ENCODE data around the gene PCP2.

Gene PCP2

GRCh38 chr19:7614859-7615741, 18.4 kb downstream of the PCP2 start:
- H3K27ac ChIP-seq = no peak overlapping the region
- no peak for TF ChIP-seq ZFX (IDR thresholded peaks at IDR 0.05)
- no peak for TF ChIP-seq CTCF (conservative IDR thresholded peaks at IDR 0.05)

GRCh38 chr19:7612282-7613274, 20.9 kb downstream of the PCP2 start:
- TF ChIP-seq ZFX (IDR thresholded peaks at IDR 0.05) (no peak), CTCF (conservative IDR thresholded peaks at IDR 0.05) (no peak)
- H3K27ac ChIP-seq = no peak overlapping the region

- TF ChIP-seq CTCF (conservative IDR thresholded peaks at IDR 0.05) (no peak), ZFX (IDR thresholded peaks at IDR 0.05) (no peak)
- no peak overlapping the region for H3K27ac ChIP-seq
Observed at GRCh38 chr19:7611541-7612279, 21.8 kb downstream of the PCP2 start.

GRCh38 chr19:7610491-7611240, 22.9 kb downstream of the PCP2 start:
- no peak for TF ChIP-seq CTCF (conservative IDR thresholded peaks at IDR 0.05)
- TF ChIP-seq ZFX (IDR thresholded peaks at IDR 0.05) = no peak
- H3K27ac ChIP-seq = no peak overlapping the region

- no peak for TF ChIP-seq ZFX (IDR thresholded peaks at IDR 0.05)
- TF ChIP-seq CTCF (conservative IDR thresholded peaks at IDR 0.05) = no peak
- H3K27ac ChIP-seq = no peak overlapping the region
Observed at GRCh38 chr19:7607874-7608560, 25.5 kb downstream of the PCP2 start.

- H3K27ac ChIP-seq = no peak overlapping the region
Observed at GRCh38 chr19:7607212-7607873, 26.2 kb downstream of the PCP2 start.

More at GRCh38 chr19:7607212-7607873, 26.2 kb downstream of the PCP2 start:
- TF ChIP-seq CTCF (conservative IDR thresholded peaks at IDR 0.05) = no peak
- TF ChIP-seq ZFX (IDR thresholded peaks at IDR 0.05) = no peak
